ENCODE results near the gene CCDC122. TPM values are rescaled to one million over a fixed set of nuclear protein-coding genes. Genes with fewer than 3 reads are reported as not detected.
A peak's percentile ranks its signal among the peaks of the same experiment; 100 is the strongest.

The CCDC122 gene
- total and polyA plus RNA-seq, 9 of the 15 experiments (the other 6 are each of a cell fraction or from before 2014, with no cell fraction given) = not detected

GRCh38 chr13:43905435-43906031 lies 26.0 kb upstream of the CCDC122 start:
- ATAC-seq = peak; percentile 64; the same call in 2 of the 3 replicates
- intact Hi-C loops (cut with micrococcal nuclease) (loop anchor here (2.0 to 5.0 kb wide), 3 partner anchors 337 to 565 kb away; no protein-coding TSS in a partner anchor), in situ Hi-C loops (cut with MboI) (loop anchor here (25.0 kb wide), 1 partner anchor 282 kb away; no protein-coding TSS in a partner anchor)
- POLR2A ChIA-PET = no interaction called here
- no TSS peak for BruUV-seq (replicated peaks)
- Histone ChIP-seq H3K27me3 (ENCODE audit: control insufficient read depth in 2 of 2, insufficient read depth in 2 of 2, low read length in 2 of 2) (no peaks in the 10 kb centered on the region), H3K79me2 (ENCODE audit: control insufficient read depth, insufficient read depth, low read length) (no peaks in the 10 kb centered on the region), H3K36me3 (ENCODE audit: control insufficient read depth, insufficient read depth, low read length) (no peaks in the 10 kb centered on the region), H3K9me3 (replicated peaks; ENCODE audit: control insufficient read depth, insufficient read depth, low read depth, low read length) (no peaks in the 10 kb centered on the region), H4K20me1 (replicated peaks; ENCODE audit: control insufficient read depth, insufficient read depth, low read length) (no peaks in the 10 kb centered on the region), H3K9me1 (ENCODE audit: control insufficient read depth, insufficient read depth, low read length) (no peaks in the 10 kb centered on the region), H2AFZ (ENCODE audit: low read depth, low read length) (no peak overlapping the region), H3K4me2 (ENCODE audit: insufficient read depth, low read length) (no peak overlapping the region), H3K4me1 (replicated peaks in 1 of 2; ENCODE audit: control insufficient read depth in 2 of 2, insufficient read depth in 2 of 2, low read length in 2 of 2) (no peaks in the 10 kb centered on the region), H3K9ac (ENCODE audit: insufficient read depth in 1 of 2, low read depth in 2 of 2, low read length in 2 of 2) (no peak overlapping the region), H3K4me3 (no peak overlapping the region), H3K27ac (ENCODE audit: extremely low read depth, low read depth, low read length) (no peak overlapping the region)
- peak; percentile 21 to 52 (median 24) for DNase-seq (ENCODE audit: extremely low read depth in 1 of 4, low spot score in 3 of 4)
- CTCF ChIA-PET (ENCODE audit: low intra/inter-chr PET ratio) = interaction anchor here (0.6 to 1.2 kb wide), 4 partner anchors 564 to 1064 kb away, joined by 3 to 7 read pairs (median 4); no protein-coding TSS in a partner anchor
- WGBS (ENCODE audit: insufficient coverage, low coverage, missing lambda C conversion rate) = 0% methylated on average over 3 of the region's 3 CpGs
- TF ChIP-seq HNRNPK (IDR thresholded peaks at IDR 0.05; ENCODE audit: low read depth, low read length, poor library complexity, severe bottlenecking) (no peak), KLF16 (IDR thresholded peaks at IDR 0.05) (no peak), RAD21 (CRISPR knock-in tag; conservative IDR thresholded peaks at IDR 0.05 in 1 of 2, IDR thresholded peaks at IDR 0.05 in 1 of 2) (peak; percentile 72 to 81), ZNF165 (CRISPR knock-in tag; IDR thresholded peaks at IDR 0.05; ENCODE audit: borderline replicate concordance) (no peak)
- TF ChIP-seq, protein P1, sequence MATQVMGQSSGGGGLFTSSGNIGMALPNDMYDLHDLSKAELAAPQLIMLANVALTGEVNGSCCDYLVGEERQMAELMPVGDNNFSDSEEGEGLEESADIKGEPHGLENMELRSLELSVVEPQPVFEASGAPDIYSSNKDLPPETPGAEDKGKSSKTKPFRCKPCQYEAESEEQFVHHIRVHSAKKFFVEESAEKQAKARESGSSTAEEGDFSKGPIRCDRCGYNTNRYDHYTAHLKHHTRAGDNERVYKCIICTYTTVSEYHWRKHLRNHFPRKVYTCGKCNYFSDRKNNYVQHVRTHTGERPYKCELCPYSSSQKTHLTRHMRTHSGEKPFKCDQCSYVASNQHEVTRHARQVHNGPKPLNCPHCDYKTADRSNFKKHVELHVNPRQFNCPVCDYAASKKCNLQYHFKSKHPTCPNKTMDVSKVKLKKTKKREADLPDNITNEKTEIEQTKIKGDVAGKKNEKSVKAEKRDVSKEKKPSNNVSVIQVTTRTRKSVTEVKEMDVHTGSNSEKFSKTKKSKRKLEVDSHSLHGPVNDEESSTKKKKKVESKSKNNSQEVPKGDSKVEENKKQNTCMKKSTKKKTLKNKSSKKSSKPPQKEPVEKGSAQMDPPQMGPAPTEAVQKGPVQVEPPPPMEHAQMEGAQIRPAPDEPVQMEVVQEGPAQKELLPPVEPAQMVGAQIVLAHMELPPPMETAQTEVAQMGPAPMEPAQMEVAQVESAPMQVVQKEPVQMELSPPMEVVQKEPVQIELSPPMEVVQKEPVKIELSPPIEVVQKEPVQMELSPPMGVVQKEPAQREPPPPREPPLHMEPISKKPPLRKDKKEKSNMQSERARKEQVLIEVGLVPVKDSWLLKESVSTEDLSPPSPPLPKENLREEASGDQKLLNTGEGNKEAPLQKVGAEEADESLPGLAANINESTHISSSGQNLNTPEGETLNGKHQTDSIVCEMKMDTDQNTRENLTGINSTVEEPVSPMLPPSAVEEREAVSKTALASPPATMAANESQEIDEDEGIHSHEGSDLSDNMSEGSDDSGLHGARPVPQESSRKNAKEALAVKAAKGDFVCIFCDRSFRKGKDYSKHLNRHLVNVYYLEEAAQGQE (IDR thresholded peaks at IDR 0.05; ENCODE audit: borderline replicate concordance) = peak; percentile 47; the same call in 1 of the 2 replicates
- TF ChIP-seq, protein P1 (CRISPR knock-in tag; IDR thresholded peaks at IDR 0.05; ENCODE audit: low read depth) = no peak
- TF ChIP-seq, protein P2, sequence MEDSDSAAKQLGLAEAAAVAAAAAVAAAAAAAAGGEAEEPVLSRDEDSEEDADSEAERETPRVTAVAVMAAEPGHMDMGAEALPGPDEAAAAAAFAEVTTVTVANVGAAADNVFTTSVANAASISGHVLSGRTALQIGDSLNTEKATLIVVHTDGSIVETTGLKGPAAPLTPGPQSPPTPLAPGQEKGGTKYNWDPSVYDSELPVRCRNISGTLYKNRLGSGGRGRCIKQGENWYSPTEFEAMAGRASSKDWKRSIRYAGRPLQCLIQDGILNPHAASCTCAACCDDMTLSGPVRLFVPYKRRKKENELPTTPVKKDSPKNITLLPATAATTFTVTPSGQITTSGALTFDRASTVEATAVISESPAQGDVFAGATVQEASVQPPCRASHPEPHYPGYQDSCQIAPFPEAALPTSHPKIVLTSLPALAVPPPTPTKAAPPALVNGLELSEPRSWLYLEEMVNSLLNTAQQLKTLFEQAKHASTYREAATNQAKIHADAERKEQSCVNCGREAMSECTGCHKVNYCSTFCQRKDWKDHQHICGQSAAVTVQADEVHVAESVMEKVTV (CRISPR knock-in tag; IDR thresholded peaks at IDR 0.05) = peak; percentile 57
- TF ChIP-seq, protein P3, sequence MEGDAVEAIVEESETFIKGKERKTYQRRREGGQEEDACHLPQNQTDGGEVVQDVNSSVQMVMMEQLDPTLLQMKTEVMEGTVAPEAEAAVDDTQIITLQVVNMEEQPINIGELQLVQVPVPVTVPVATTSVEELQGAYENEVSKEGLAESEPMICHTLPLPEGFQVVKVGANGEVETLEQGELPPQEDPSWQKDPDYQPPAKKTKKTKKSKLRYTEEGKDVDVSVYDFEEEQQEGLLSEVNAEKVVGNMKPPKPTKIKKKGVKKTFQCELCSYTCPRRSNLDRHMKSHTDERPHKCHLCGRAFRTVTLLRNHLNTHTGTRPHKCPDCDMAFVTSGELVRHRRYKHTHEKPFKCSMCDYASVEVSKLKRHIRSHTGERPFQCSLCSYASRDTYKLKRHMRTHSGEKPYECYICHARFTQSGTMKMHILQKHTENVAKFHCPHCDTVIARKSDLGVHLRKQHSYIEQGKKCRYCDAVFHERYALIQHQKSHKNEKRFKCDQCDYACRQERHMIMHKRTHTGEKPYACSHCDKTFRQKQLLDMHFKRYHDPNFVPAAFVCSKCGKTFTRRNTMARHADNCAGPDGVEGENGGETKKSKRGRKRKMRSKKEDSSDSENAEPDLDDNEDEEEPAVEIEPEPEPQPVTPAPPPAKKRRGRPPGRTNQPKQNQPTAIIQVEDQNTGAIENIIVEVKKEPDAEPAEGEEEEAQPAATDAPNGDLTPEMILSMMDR (IDR thresholded peaks at IDR 0.05 in 2 of 3, conservative IDR thresholded peaks at IDR 0.05 in 1 of 3; ENCODE audit: insufficient read depth in 2 of 3, low read depth in 1 of 3, low read length in 3 of 3) = peak; percentile 43 to 68 (median 45); a peak in 5 of 6 replicates
- peak; percentile 78 for FAIRE-seq

Data from K562 (cell line).